GM19025 (cell line): ENCODE measurements around the gene CALML6.
"Not testable (repeated sequence)": the region's sequence is repeated elsewhere in the genome, so short reads cannot be mapped to it uniquely, and the experiment has no call there.

ENCODE experiments used
- ATAC-seq: cut with Tn5 transposase; IDR thresholded peaks from one replicate; pipeline ENCODE4 v1.9.1; 2021; ENCODE audit warnings: mild to moderate bottlenecking, low read depth, moderate library complexity; ENCODE audit not compliant: unreplicated experiment

The CALML6 gene

GRCh38 chr1:1922956-1923833, 8.1 kb downstream of the CALML6 start:
- no peak for ATAC-seq

DNA sequence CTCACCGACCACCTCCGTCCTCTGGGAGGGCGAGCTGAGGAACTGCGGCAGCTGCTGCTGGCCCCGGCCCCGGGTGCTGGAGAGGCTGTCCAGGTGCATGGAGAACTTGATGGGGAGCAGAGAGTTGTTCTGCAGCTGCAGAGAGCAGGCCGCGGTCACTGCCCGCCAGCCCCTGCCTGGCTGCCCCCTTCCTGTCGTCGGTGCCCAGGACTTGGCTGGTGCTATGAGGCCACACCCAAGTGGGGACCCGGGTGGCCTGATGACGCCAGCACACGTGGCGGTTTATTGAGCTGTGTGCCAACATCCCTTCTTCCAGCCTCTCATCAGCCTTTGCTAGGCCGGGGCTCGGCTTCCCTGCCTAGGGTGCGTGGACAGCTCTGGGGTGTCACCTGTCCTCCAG, 9.3 kb downstream of the CALML6 start:
- ATAC-seq = no peak

DNA sequence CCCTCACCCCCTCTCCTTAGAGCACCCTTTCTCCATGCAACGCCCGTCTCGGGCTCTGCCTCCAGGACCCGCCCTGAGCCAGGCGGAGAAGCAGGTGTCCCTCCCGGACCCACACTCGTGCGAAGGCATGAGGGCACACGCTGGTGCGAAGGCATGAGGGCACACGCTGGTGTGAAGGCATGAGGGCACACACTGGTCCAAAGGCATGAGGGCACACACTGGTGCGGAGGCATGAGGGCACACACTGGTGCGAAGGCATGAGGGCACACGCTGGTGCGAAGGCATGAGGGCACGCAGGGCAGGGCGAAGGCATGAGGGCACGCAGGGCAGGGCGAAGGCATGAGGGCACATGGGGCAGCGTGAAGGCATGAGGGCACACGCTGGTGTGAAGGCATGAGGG, 9.8 kb downstream of the CALML6 start:
- no peak for ATAC-seq

- ATAC-seq = no peak
Observed at GRCh38 chr1:1925437-1926345, 10.6 kb downstream of the CALML6 start.

- ATAC-seq = no peak
Observed at GRCh38 chr1:1926346-1926811, 11.3 kb downstream of the CALML6 start.

- no peak for ATAC-seq
Observed at GRCh38 chr1:1926886-1927660, 12.0 kb downstream of the CALML6 start.

DNA sequence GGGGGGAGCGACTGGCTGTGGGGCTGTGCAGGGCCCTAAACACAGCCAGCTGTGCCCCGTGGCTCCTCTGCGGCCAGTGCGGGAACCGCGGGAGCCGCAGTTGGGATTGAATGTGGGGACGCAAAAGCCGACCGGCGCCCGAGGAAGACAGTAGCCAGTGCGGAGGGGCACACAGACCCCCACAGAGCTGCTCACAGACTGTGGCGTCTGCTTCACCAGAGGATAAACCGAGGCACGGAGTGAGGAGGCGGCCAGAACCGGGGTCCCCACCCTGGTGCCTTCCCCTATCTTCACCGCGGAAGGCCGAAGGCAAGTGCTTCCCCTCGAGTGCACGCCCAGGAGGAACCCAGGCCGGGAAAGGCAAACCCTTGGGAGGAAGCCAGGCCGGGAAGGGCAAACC, 12.7 kb downstream of the CALML6 start:
- no peak for ATAC-seq

DNA sequence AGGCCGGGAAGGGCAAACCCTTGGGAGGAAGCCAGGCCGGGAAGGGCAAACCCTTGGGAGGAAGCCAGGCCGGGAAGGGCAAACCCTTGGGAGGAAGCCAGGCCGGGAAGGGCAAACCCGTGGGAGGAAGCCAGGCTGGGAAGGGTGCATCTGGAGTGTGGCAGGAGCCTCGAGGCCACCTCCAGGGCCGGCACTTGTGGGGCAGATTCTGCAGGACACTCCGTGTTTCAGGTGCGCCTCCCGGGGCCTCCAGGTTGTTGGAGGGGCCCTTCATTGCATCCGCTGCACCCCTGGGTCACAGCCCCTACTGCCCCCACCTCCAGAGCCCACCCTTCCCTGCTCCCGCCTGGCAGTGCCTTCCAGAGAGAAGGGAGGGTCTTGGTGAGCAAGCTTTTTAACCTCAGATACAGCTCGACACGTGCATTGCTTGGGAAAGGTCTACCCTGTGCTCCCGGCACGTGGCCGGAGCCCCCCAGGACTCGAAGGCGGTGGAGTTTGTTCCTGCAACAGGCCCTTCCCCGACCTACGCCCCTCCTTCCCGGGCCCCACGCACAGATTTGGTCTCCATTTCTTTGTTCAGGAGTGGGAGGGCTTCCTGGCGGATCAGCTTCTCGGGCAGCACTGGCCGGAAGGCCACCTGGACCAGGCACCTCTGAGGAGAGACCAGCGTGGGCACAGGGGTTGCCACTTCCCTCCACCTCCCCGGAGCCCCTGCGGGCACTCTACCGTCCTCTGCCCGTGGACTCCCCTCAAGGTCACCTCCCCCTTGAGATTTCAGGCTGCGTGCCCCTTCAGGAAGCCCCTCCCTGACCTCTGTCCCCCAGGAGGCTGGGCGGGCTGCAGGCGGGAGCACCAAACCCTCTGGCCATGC, 13.4 kb downstream of the CALML6 start:
- no peak for ATAC-seq

DNA sequence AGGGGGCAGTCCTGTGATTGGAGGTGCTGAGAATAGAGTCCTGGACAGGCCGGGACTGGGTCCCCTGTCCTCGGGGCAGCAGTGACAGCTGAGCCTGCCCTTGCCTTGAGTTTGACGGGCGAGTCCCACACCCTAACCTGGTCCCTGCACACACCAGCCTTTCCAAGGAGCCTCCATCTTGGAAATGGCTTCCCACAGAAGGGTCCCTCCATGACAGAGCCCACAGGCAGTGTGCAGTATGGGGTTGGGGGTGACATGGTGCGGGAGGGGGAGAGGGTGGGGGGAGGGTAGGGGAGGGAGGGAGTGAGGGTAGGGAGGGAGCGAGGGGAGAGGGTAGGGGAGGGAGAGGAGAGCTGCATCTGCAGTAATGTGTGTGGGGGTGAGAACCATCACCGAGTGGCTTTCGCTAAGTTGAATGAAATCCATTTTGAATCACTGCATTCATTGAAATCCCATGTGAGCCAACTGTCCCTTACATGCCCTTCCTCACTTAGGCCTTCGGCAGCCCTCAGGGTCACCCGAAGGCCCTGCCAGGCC, 14.1 kb downstream of the CALML6 start:
- no peak for ATAC-seq

GRCh38 chr1:1929639-1930545, 14.8 kb downstream of the CALML6 start:
- ATAC-seq = no peak

DNA sequence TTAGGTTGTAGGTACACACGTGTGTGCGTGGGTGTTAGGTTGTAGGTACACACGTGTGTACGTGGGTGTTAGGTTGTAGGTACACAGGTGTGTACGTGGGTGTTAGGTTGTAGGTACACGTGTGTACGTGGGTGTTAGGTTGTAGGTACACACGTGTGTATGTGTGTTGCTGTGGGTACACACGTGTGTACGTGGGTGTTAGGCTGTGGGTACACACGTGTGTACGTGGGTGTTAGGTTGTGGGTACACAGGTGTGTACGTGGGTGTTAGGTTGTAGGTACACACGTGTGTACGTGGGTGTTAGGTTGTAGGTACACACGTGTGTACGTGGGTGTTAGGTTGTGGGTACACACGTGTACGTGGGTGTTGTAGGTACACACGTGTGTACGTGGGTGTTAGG, 19.8 kb downstream of the CALML6 start:
- not testable (repeated sequence) for ATAC-seq

- ATAC-seq = no peak
Observed at GRCh38 chr1:1937061-1937460, 22.0 kb downstream of the CALML6 start.

- no peak for ATAC-seq
Observed at GRCh38 chr1:1937549-1938275, 22.7 kb downstream of the CALML6 start.

GRCh38 chr1:1938276-1938573, 23.2 kb downstream of the CALML6 start:
- no peak for ATAC-seq

- ATAC-seq = no peak
Observed at GRCh38 chr1:1938613-1939295, 23.7 kb downstream of the CALML6 start.

- ATAC-seq = no peak
Observed at GRCh38 chr1:1939296-1940122, 24.4 kb downstream of the CALML6 start.

GRCh38 chr1:1940123-1940425, 25.0 kb downstream of the CALML6 start:
- ATAC-seq = no peak
